Right renal pelvis (tissue), 4 donors: ENCODE measurements around the gene ENOX2. TPM values are rescaled to one million over a fixed set of nuclear protein-coding genes. Genes with fewer than 3 reads are reported as not detected.

ENCODE experiments used
- polyA plus RNA-seq, 4 donors: library from polyadenylated mRNA; unstranded; fragments of 120-200 nt; gene quantifications; one replicate each; pipeline ENCODE4 v1.2.1, GENCODE V29; 2013; ENCODE audit not compliant: insufficient read length in 4 of 4

Gene ENOX2
- polyA plus RNA-seq, 4 donors: 5.1 to 22.0 (median 19.9) TPM

Other genes with a start within 250 kb of the ENOX2 start
- gene ARHGAP36, start 155.1 kb upstream of the ENOX2 start, polyA plus RNA-seq: under 1 TPM in 2 of 4 donors, not detected in 2; 0.09 to 0.10 TPM